ENCODE data around the gene UNC79.

UNC79 gene

GRCh38 chr14:93716746-93717667 lies 286.3 kb downstream of the UNC79 start:
- no peak for TF ChIP-seq ZNF112 (tag by site-specific recombination; IDR thresholded peaks at IDR 0.05)
- no peak for TF ChIP-seq ZNF623 (tag by site-specific recombination; IDR thresholded peaks at IDR 0.05)
- no peak for TF ChIP-seq ZBTB49 (tag by site-specific recombination; IDR thresholded peaks at IDR 0.05; ENCODE audit: low read depth)
- no peak for TF ChIP-seq ZNF292 (tag by site-specific recombination; IDR thresholded peaks at IDR 0.05; ENCODE audit: borderline replicate concordance, low read depth)
- TF ChIP-seq ZNF350 (tag by site-specific recombination; IDR thresholded peaks at IDR 0.05), result no peak
- no peak for TF ChIP-seq ZNF768 (tag by site-specific recombination; IDR thresholded peaks at IDR 0.05)
- no peak for TF ChIP-seq TRIM28 (IDR thresholded peaks at IDR 0.05; ENCODE audit: borderline replicate concordance, low read length)
- no peak for TF ChIP-seq PATZ1 (tag by site-specific recombination; IDR thresholded peaks at IDR 0.05)
- TF ChIP-seq ZNF311 (tag by site-specific recombination; IDR thresholded peaks at IDR 0.05; ENCODE audit: borderline replicate concordance), result no peak
- no peak for TF ChIP-seq ZNF76 (tag by site-specific recombination; IDR thresholded peaks at IDR 0.05; ENCODE audit: borderline replicate concordance, low read depth)
- Histone ChIP-seq H3K9me3 (ENCODE audit: control insufficient read depth, insufficient read depth, low read depth, low read length) (no peaks in the 10 kb centered on the region), H3K4me3 (ENCODE audit: low read depth, low read length) (no peak overlapping the region), H3K27ac (ENCODE audit: extremely low read depth, low read depth, low read length) (no peak overlapping the region), H3K36me3 (ENCODE audit: control insufficient read depth in 2 of 2, insufficient read depth in 1 of 2, low read length in 2 of 2) (no peaks in the 10 kb centered on the region), H3K4me1 (ENCODE audit: control insufficient read depth, insufficient read depth, low read length) (no peaks in the 10 kb centered on the region)
- POLR2A ChIA-PET, result no interaction called here
- CTCF ChIA-PET, result no interaction called here

GRCh38 chr14:93717668-93718320 lies 287.1 kb downstream of the UNC79 start:
- Histone ChIP-seq H3K9me3 (ENCODE audit: control insufficient read depth, insufficient read depth, low read depth, low read length) (no peaks in the 10 kb centered on the region), H3K4me3 (ENCODE audit: low read depth, low read length) (no peak overlapping the region), H3K4me1 (ENCODE audit: control insufficient read depth, insufficient read depth, low read length) (no peaks in the 10 kb centered on the region), H3K36me3 (ENCODE audit: control insufficient read depth in 2 of 2, insufficient read depth in 1 of 2, low read length in 2 of 2) (no peaks in the 10 kb centered on the region), H3K27ac (ENCODE audit: extremely low read depth, low read depth, low read length) (no peak overlapping the region)
- CTCF ChIA-PET, result no interaction called here
- POLR2A ChIA-PET, result no interaction called here
- no peak for TF ChIP-seq ZNF280C (tag by site-specific recombination; IDR thresholded peaks at IDR 0.05)
- no peak for TF ChIP-seq ZNF473 (tag by site-specific recombination; IDR thresholded peaks at IDR 0.05)
- TF ChIP-seq KLF10 (tag by site-specific recombination; IDR thresholded peaks at IDR 0.05), result no peak
- TF ChIP-seq ZNF837 (tag by site-specific recombination; IDR thresholded peaks at IDR 0.05), result no peak
- no peak for TF ChIP-seq ZBTB26 (tag by site-specific recombination; optimal IDR thresholded peaks at IDR 0.05)
- TF ChIP-seq ZSCAN16 (tag by site-specific recombination; IDR thresholded peaks at IDR 0.05), result no peak
- no peak for TF ChIP-seq KLF17 (tag by site-specific recombination; IDR thresholded peaks at IDR 0.05)
- TF ChIP-seq TCF7L2 (IDR thresholded peaks at IDR 0.05; ENCODE audit: borderline replicate concordance, low read depth, low read length), result no peak

All from HEK293 (cell line).